Measurements from ENCODE around the gene ZFYVE1.
"Not testable (repeated sequence)": the region's sequence is repeated elsewhere in the genome, so short reads cannot be mapped to it uniquely, and the experiment has no call there.

ZFYVE1 gene, protein sequence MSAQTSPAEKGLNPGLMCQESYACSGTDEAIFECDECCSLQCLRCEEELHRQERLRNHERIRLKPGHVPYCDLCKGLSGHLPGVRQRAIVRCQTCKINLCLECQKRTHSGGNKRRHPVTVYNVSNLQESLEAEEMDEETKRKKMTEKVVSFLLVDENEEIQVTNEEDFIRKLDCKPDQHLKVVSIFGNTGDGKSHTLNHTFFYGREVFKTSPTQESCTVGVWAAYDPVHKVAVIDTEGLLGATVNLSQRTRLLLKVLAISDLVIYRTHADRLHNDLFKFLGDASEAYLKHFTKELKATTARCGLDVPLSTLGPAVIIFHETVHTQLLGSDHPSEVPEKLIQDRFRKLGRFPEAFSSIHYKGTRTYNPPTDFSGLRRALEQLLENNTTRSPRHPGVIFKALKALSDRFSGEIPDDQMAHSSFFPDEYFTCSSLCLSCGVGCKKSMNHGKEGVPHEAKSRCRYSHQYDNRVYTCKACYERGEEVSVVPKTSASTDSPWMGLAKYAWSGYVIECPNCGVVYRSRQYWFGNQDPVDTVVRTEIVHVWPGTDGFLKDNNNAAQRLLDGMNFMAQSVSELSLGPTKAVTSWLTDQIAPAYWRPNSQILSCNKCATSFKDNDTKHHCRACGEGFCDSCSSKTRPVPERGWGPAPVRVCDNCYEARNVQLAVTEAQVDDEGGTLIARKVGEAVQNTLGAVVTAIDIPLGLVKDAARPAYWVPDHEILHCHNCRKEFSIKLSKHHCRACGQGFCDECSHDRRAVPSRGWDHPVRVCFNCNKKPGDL

DNA sequence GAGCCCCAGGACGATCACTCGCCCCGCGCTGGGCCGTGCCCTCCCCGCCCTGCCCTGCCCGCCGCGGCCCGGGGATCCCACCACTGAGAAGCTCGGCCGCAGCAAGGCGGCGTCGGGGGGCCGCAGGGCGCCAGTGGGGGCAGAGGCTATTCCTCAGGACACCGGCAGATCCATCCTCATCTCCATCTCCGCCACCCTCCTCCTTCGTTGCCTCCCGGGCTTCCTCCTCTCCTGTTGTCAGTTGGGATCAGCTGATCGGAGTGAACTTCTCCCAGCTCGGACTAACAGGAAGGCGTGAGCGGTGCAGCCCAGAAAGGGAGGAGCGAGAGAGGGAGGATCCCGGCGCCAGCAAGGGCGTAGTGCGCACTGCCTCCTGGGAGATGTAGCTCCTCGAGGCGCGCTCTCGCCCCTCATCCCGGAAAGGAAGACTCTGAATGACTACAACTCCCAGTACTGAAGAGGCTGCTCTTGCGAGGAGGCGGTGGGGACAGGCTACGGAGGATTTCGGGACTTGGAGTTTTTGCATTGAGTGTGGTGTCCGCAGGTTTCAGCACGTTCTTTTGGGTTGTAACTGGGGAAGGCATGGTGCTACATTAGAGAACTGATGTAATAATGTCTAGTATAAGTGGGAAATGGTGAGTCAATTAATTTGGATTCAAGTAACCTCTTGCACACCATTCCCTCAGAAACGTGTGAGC, at the start of gene ZFYVE1:
Gene ZFYVE1 (minus strand): TSS at position 262 of the 698 bp plus-strand sequence. CDS start 2,598 bp downstream, outside the sequence.
- peak; percentile 75 to 83 (median 82) for DNase-seq (ENCODE audit: low read depth in 3 of 3)

DNA sequence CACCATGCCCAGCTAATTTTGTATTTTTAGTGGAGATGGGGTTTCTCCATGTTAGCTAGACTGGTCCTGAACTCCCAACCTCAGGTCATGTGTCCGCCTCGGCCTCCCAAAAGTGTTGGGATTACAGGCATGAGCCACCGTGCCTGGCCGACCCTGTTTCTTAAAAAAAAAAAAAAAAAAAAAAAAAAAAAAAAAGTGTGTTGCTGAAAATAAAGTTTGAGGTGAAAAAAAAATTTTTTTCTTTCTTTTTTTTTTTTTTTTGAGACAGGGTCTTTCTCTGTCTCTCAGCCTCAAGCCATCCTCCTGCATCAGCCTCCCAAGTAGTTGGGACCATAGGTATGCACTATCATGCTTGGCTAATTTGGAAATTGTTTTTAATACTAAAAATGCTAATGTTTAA, 42.7 kb upstream of the ZFYVE1 start:
- no peak for DNase-seq (ENCODE audit: low read depth in 3 of 3)

DNA sequence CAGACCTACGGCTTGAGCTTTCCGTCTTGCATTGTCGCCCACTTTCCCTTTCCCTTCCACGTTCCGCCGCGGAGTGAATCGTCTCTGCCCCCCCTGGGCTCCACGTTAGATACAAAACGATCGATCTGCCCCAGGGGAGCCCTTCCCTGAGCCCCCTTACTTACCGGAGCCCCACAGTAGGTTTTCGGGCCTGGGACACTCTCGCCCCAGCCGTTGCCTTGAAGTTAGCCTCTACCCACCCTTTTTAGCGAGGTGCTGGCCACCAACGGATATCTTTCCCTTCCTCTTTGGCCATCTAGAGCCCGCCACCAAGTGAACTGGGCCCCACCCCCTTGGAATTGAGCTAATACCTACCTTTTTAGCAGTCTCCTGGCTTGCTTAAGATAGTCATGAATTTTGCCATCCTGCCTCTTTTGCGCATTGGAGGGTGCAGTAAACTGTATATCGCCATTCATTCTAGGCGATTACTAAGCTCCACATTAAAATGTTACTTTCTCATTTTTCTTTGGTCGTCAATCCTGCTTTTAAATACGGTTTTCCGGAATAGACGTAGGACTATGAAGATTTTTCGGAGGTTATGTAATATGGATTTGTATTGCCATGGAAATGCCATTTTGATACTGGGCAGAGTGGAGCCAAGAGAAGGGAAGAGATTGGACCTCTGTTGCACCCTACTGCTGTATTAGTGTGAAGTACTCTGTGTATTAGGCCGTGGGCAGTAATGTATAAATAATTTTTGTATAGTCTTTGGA, 32.2 kb upstream of the ZFYVE1 start:
- DNase-seq (ENCODE audit: low read depth in 3 of 3), result no peak

DNA sequence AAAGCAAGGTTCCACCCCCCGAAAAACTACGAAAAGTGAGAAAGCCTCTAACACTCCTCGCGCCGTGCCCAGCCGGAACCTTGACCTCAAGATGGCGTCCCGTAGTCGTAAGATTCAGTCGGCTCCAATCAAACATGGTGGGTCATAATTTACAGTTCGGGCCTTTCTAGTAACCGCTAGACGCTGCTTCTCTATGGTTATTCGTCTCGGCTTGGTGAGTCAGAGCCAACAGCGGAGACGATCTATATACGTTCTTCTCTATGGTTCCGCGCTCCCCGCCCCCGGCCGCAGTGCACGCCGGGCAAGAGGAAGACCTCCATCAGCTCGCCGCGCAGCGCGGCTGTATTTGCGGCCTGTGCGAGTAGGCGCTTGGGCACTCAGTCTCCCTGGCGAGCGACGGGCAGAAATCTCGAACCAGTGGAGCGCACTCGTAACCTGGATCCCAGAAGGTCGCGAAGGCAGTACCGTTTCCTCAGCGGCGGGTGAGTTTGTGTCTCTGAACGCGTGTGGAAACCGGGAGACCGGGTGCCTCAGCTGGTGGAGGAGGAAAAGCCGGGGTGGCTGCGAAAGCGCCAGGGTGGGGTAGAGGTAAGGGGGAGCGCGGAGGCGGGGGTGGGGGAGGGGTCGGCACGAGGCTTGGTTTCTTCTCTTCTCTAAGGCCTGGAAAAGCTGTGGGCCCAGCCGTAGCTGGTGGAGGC, 31.5 kb upstream of the ZFYVE1 start, which contains the start of gene RBM25:
Gene RBM25 (plus strand): TSS at position 311 of the 698 bp plus-strand sequence. CDS start 13,108 bp downstream, outside the sequence.
- DNase-seq (ENCODE audit: low read depth in 3 of 3), result peak; percentile 86 to 94 (median 91)

DNA sequence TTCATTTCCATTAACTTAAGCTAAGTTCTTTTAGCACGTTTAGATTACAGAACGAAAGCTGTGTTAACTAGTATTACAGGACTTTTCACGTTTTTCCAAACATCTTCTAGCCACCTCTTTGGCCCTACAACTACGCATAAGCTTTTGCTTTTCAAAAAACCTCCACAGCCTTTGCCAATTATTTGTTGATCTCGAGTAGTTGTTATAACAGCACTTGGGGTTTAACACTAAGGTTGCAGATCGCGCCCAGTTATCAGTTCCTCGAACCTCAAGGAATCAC, 31.0 kb upstream of the ZFYVE1 start:
- DNase-seq (ENCODE audit: low read depth in 3 of 3), result no peak

DNA sequence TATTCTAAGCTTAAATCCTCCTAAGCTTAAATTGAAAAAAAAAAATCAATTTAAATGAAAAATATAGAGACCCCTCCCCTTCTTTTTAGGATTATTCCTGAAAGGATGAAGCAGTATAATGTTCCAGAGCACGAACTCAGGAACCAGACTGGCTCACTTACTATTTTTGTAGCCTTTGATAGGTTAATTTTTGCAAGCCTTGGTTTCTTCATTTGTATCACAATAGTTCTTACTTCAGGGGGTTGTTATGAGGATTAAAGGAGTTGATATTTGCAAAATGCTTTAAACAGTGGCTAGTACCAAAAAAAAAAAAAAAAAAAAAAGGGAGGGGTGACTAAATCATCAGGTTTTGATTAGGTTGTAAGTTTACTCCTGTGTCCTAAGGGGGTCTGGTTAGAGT, 28.3 kb upstream of the ZFYVE1 start:
- no peak for DNase-seq (ENCODE audit: low read depth in 3 of 3)

DNA sequence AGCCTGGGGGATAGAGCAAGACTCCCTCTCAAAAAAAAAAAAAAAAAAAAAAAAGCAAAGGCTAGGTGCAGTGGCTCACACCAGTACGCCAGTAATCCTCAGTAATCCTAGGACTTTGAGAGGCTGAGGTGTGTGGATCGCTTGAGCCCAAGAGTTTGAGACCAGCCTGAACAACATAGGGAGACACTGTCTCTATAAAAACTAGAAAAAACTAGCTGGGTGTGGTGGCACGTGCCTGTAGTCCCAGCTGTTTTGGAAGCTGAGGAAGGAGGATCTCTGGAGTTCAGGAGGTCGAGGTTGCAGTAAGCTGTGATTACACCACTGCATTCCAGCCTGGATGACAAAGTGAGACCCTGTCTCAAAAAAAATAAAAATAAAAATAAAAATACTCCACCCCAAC, 22.5 kb upstream of the ZFYVE1 start:
- DNase-seq (ENCODE audit: low read depth in 3 of 3), result no peak

DNA sequence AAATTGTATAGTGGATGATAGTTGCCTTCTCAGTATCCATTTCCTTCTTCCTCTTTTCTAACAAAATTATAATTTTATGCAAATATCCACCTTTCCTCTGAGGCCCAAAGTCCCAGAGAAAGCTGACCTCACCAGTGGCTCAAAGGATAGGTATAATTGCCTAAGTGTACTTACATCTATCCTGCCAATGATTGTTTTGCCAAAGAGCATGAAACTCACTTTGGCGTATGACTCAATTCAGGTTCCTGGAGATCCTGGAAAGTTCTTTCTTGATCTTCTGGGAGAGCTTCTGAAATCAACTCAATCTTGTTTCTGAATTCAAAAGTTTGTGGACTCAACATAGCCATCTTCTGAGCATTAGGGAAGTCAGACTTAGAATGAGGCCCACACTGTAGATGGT, 20.9 kb upstream of the ZFYVE1 start:
- DNase-seq (ENCODE audit: low read depth in 3 of 3), result no peak

DNA sequence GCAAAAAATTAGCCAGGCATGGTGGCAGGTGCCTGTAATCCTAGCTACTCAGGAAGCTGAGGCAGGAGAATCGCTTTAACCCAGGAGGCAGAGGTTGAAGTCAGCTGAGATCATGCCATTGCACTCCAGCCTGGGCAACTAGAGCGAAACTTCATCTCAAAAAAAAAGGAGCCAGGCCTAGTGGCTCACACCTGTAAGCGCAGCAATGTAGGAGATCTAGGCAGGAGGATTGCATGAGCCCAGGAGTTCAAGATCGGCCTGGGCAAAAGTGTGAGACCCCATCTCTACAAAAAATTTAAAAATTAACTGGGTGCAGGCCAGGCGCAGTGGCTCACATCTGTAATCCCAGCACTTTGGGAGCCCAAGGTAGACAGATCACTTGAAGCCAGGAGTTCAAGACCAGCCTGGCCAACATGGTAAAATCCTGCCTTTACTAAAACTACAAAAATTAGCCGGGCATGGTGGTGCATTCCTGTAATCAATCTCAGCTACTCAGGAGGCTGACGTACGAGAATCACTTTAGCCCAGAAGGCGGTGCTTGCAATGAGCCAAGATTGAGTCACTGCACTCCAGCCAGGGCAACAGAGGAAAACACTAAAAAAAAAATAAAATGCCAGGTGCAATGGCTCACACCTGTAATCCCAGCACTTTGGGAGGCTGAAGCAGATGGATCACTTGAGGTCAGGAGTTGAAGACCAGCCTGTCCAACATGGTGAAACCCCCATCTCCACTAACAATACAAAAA, 10.0 kb upstream of the ZFYVE1 start:
- not testable (repeated sequence) for DNase-seq (ENCODE audit: low read depth in 3 of 3)

DNA sequence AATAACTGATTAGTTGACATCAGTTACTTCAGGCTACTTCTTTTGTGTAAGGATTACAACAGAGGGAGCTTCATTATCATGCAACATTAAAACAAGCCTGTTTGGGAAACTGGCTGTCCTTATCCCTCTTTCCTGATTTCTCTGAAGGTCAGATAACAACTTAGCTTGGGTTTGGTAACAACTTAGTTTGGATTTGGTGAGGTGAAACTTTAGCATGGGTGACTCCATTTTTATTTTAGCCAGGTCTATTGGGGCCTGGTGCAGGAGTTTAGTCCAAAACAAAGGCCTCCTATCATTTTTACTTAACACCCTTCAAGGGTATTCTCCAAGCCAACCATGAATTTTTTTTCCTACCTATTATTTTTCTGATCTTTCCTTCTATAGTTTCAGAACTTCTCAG, 1.1 kb upstream of the ZFYVE1 start:
- DNase-seq (ENCODE audit: low read depth in 3 of 3), result no peak

DNA sequence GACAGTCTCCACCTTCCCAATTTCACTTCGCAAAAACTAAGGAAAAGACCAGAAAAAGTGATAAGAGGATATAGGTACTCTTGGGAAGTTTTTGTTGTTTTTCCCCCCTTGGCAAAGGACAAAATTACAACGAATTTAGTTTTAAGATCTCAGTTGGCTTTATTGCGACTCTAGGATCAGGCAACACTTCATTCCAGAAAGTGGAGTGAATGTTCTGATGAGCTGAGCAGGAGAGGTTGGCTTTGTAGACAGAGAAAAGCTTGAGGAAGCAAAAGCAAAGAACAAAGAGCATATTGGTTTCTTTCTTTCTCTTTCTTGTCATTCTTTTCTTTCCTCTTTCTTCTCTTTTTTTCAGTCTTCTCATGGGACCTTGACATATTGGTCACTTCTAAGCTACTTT, 640 bp upstream of the ZFYVE1 start:
- no peak for DNase-seq (ENCODE audit: low read depth in 3 of 3)

DNA sequence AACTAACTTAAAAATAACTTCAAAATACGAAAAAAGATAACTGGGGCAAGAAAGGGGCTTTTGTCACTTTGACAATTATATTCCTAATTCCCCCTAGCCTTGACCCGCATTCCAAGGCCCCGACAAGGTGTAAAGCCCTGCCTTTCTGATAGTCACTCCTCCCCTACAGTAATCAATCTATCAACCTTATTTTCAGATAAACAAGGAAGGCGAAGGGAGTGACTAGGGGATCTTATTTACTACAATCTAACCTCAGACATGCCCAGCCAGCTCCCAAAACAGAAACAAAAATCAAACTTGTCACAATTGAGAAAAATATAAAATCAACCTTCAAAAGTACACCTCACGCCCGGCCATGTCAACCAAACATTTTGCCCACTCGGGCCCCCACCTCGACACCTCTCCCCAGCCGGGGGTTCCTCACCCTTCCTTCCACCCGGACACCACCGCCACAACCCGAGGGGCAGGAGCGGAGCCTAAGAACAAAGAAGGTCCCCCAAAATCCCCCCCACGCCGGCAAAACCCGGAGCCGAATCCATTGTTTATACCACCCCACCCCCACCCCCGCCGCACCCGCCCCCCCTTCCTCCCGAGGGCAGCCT, 562 bp downstream of the ZFYVE1 start:
- no peak for DNase-seq (ENCODE audit: low read depth in 3 of 3)

DNA sequence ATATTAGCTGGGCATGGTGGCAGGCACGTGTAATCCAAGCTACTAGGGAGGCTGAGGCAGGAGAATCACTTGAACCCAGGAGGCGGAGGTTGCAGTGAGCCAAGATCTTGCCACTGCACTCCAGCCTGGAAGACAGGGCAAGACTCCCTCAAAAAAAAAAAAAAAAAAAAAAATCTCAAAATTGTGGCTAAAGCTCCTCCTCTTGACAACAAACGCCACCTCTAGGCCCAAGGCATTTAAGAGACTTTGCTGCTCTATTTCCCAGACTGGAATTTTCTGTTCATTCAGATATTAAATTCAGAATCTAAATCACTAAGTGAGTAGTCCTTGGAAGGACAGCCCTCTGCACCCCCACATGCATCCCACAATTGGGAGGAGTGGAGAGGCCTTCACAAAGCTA, 1.4 kb downstream of the ZFYVE1 start:
- DNase-seq (ENCODE audit: low read depth in 3 of 3), result no peak

DNA sequence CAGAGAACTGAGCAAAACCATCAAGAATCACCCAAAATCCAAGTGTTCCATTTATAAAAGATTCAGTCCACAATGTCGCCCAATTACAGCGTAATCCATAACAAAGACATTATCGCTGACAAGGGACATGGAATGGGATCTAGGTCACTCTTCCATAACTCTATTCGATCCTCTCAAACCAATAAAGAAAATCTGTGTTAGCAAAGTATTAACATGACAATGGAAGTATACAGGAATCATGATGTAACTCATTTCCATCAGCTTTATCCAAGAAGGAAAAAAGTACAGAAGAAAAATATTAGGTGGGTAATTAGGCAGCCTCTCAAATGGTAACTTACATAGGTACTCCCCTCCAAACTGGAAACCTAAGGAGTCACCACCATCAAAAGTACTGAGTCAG, 4.9 kb downstream of the ZFYVE1 start:
- no peak for DNase-seq (ENCODE audit: low read depth in 3 of 3)

DNA sequence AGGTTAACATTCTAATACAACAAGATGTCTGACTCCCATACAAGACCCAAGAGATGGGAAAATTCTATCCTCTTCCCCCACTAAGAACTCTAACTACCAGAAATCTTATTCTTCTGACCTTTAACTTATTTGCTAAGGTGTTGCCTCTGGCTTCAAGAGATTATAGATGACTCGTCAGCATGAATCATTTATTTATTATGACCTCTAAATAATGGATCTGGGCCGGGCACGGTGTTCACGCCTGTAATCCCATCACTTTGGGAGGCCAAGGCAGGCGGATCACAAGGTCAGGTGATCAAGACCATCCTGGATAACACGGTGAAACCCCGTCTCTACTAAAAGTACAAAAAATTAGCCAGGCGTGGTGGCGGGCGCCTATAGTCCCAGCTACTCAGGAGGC, 10.9 kb downstream of the ZFYVE1 start:
- not testable (repeated sequence) for DNase-seq (ENCODE audit: low read depth in 3 of 3)

DNA sequence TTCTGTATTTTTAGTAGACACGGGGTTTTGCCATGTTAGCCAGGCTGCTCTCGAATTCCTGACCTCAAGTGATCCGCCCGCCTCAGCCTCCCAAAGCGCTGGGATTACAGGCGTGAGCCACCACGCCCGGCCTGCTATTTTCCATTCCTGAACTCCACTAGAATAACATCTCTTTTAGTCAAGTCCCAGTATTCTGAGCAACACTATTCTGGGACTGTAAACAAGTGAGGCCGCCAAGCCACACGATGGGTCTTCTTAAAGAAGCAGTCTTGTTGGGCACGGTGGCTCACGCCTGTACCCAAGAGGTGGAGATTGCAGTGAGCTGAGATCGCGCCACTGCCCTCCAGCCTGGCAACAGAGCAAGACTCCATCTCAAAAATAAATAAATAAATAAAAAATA, 11.4 kb downstream of the ZFYVE1 start:
- DNase-seq (ENCODE audit: low read depth in 3 of 3), result not testable (repeated sequence)

DNA sequence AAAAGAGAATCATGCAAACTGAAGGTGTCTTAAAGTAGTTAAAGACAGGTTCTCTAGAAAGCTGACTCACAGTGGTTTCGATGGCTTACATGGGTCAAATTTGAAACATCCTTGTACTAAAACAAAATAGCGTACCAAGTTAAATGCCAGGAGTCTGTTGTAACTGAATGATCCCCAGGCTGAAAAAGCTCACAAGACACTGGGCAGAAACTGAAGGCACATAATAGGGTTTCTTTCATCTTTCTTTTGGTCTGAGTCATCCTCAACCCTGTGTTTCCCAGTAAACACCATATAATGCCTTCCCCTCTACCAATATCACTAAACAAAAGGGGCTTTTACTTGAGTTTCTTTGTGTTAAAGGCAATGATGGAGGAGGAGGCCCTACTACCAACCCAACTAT, 12.8 kb downstream of the ZFYVE1 start:
- no peak for DNase-seq (ENCODE audit: low read depth in 3 of 3)

DNA sequence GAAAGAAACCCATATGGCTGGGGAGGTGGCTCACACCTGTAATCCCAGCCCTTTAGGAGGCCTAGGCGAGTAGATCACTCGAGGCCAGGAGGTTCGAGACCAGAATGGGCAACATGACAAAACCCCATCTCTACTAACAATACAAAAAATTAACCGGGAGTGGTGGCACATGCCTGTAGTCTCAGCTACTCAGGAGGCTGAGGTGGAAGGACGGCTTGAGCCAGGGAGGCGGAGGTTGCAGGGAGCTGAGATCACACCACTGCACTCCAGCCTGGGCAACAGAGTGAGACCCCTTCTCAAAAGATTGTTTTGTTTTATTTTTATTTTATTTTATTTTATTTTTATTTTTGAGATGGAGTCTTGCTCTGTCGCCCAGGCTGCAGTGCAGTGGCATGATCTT, 15.7 kb downstream of the ZFYVE1 start:
- not testable (repeated sequence) for DNase-seq (ENCODE audit: low read depth in 3 of 3)

DNA sequence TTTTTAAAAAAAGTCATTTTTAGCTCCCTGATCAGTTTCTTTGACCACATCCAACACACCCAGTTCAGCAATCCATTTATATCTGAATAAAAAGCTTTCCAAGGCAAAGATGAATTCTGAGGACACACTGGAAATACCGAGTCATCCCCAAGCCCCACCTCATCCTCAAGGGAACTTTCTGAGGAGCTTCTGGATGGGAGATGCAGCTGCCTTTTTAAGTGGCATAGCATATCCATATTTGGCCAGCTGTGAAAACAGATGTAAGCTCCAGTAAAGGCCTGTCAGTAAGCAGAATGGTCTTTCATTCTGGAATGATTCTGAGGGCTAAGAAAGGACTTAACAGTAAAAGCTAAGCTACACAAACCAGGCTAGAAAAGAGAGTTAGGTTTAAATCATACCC, 18.4 kb downstream of the ZFYVE1 start:
- no peak for DNase-seq (ENCODE audit: low read depth in 3 of 3)

DNA sequence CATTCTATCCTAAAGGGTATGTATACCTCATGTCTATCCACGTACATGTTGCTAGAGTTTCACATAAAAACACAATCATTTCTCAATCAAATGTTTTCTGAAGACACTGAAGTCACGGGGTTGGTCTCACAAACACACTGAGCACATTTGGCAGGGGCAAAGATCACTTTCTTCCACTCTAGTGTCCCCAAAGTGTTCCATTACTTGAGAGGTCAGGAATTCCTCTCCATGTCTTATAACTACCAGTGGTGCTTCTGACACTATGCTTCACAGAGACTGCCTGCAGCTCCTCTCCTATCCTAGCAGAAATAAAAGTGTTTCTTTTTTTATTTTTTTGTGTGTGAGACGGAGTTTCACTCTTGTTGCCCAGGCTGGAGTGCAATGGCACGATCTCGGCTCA, 19.1 kb downstream of the ZFYVE1 start:
- no peak for DNase-seq (ENCODE audit: low read depth in 3 of 3)
